Colonic mucosa (tissue), 4 donors: Measurements from ENCODE around the gene ITPK1. TPM values are rescaled to one million over a fixed set of nuclear protein-coding genes. Genes with fewer than 3 reads are reported as not detected.
A peak's percentile ranks its signal among the peaks of the same experiment; 100 is the strongest.

ENCODE experiments used
- DNase-seq: peaks from one replicate; pipeline ENCODE4 v3.0.0-alpha.2; 2020
- H3K27ac ChIP-seq: fragments of 200-600 bp; one replicate; pipeline ENCODE4 v1.8.0; 2021
- H3K27me3 ChIP-seq: fragments of 200-600 bp; one replicate; pipeline ENCODE4 v1.8.0; 2021
- H3K36me3 ChIP-seq: fragments of 200-600 bp; one replicate; pipeline ENCODE4 v1.8.0; 2021
- H3K4me1 ChIP-seq: fragments of 200-600 bp; one replicate; pipeline ENCODE4 v1.8.0; 2021; ENCODE audit warnings: mild to moderate bottlenecking
- H3K4me3 ChIP-seq: fragments of 200-600 bp; one replicate; pipeline ENCODE4 v1.8.0; 2021
- H3K9ac ChIP-seq, 2 donors: one replicate each; pipeline ENCODE4 v1.7.0; 2013; ENCODE audit warnings: control low read depth in 2 of 2, low read depth in 2 of 2, low read length in 2 of 2
- H3K9me3 ChIP-seq: fragments of 200-600 bp; one replicate; pipeline ENCODE4 v1.8.0; 2021
- CTCF ChIP-seq: fragments of 200-600 bp; IDR thresholded peaks from one replicate; pipeline ENCODE4 v1.8.0; 2022; ENCODE audit warnings: antibody characterized with exemption, mild to moderate bottlenecking
- intact Hi-C: fragments of 100-400 bp; cut with DNase I; formaldehyde crosslinking; loops from one replicate; pipeline ENCODE4 v1.14.1; 2022
- total RNA-seq, 2 donors: library from RNA; stranded (reverse); fragmentation: NEBNext Ultra II Directional in 1 of 2; extraction: Animal tissue kit (Norgen Biotek cat#: 25700) in 1 of 2; gene quantifications; one replicate each; pipeline ENCODE4 v1.2.1, GENCODE V29; 2021
- donor health status: healthy.
- donor health status: DM: no; HTN: no; CAD: no.
- donor health status: DM: no; HTN: no; CAD: no.

Gene ITPK1
- total RNA-seq, 2 donors from 2014 or later = 118 to 134 TPM

- Histone ChIP-seq H3K9me3 (no peaks in the 10 kb centered on the region), H3K36me3 (no peaks in the 10 kb centered on the region), H3K4me1 (no peaks in the 10 kb centered on the region), H3K27me3 (peaks cover 3% of the 10 kb centered on the region), H3K4me3 (no peak overlapping the region), H3K27ac (no peak overlapping the region), H3K9ac (no peak overlapping the region)
- no peak for DNase-seq
- TF ChIP-seq CTCF = no peak
- intact Hi-C loops = no loop called here
These were observed 187.5 kb downstream of the ITPK1 start for GRCh38 chr14:92928258-92928629.

GRCh38 chr14:92927349-92928257 is 188.1 kb downstream of the ITPK1 start:
- DNase-seq = no peak
- Histone ChIP-seq H3K27ac (no peak overlapping the region), H3K9ac (peak overlapping the region in 1 of 2 donors; percentile 12), H3K4me1 (no peaks in the 10 kb centered on the region), H3K9me3 (no peaks in the 10 kb centered on the region), H3K4me3 (no peak overlapping the region), H3K27me3 (peaks cover 9% of the 10 kb centered on the region), H3K36me3 (no peaks in the 10 kb centered on the region)
- no peak for TF ChIP-seq CTCF
- intact Hi-C loops = no loop called here

- Histone ChIP-seq H3K4me3 (no peak overlapping the region), H3K4me1 (no peaks in the 10 kb centered on the region), H3K27ac (no peak overlapping the region), H3K9ac (no peak overlapping the region), H3K27me3 (peaks cover 11% of the 10 kb centered on the region), H3K36me3 (no peaks in the 10 kb centered on the region), H3K9me3 (no peaks in the 10 kb centered on the region)
- TF ChIP-seq CTCF = no peak
- intact Hi-C loops = no loop called here
- no peak for DNase-seq
These were observed 188.8 kb downstream of the ITPK1 start for GRCh38 chr14:92926931-92927330.

- no peaks in the 10 kb centered on the region for H3K9me3 ChIP-seq
- intact Hi-C loops = no loop called here
These were observed 189.4 kb downstream of the ITPK1 start for GRCh38 chr14:92926180-92926845.

GRCh38 chr14:92925446-92925845 is 190.3 kb downstream of the ITPK1 start:
- peaks cover 11% of the 10 kb centered on the region for H3K27me3 ChIP-seq
- intact Hi-C loops = no loop called here
- no peak for DNase-seq

More at GRCh38 chr14:92926180-92926845, 189.4 kb downstream of the ITPK1 start:
- Histone ChIP-seq H3K36me3 (no peaks in the 10 kb centered on the region), H3K4me3 (no peak overlapping the region), H3K9ac (no peak overlapping the region), H3K27me3 (peaks cover 11% of the 10 kb centered on the region), H3K4me1 (no peaks in the 10 kb centered on the region), H3K27ac (no peak overlapping the region)
- DNase-seq = no peak
- no peak for TF ChIP-seq CTCF

More at GRCh38 chr14:92925446-92925845, 190.3 kb downstream of the ITPK1 start:
- Histone ChIP-seq H3K36me3 (no peaks in the 10 kb centered on the region), H3K27ac (no peak overlapping the region), H3K4me1 (no peaks in the 10 kb centered on the region), H3K9ac (no peak overlapping the region), H3K4me3 (no peak overlapping the region), H3K9me3 (no peaks in the 10 kb centered on the region)
- no peak for TF ChIP-seq CTCF
